HepG2 (cell line): ENCODE measurements around the gene LIPE. TPM values are rescaled to one million over a fixed set of nuclear protein-coding genes. Genes with fewer than 3 reads are reported as not detected.
A peak's percentile ranks its signal among the peaks of the same experiment; 100 is the strongest.

ENCODE experiments used
- ATF7 ChIP-seq, 2 experiments: fragments of 450-650 bp in 1 of 2; sonication (generic) in 1 of 2; formaldehyde crosslinking in 1 of 2; IDR thresholded peaks; 2 replicates each; pipeline versions ENCODE4 v1.4.0 to v1.6.1; 2016 to 2020; ENCODE audit warnings: antibody characterized with exemption in 1 of 2, mild to moderate bottlenecking in 1 of 2, missing genetic modification reagents in 1 of 2
- ATM ChIP-seq: fragments of 450-650 bp; IDR thresholded peaks from 2 replicates; pipeline ENCODE4 v1.7.1; 2017; ENCODE audit warnings: mild to moderate bottlenecking, borderline replicate concordance
- CCAR2 ChIP-seq: fragments of 200-400 bp; formaldehyde crosslinking; optimal IDR thresholded peaks from 2 replicates; pipeline ENCODE3; 2018; ENCODE audit warnings: low read depth, mild to moderate bottlenecking, low read length, moderate library complexity
- HHEX ChIP-seq: IDR thresholded peaks from 2 replicates; pipeline ENCODE4 v1.6.1; 2016; ENCODE audit warnings: control low read depth
- HOXA5 ChIP-seq: sonication (generic); formaldehyde crosslinking; IDR thresholded peaks from 2 replicates; pipeline ENCODE4 v1.4.0; 2020; ENCODE audit warnings: missing genetic modification reagents
- RFX1 ChIP-seq: fragments of 450-650 bp; IDR thresholded peaks from 2 replicates; pipeline ENCODE4 v1.6.1; 2017
- RNF2 ChIP-seq: fragments of 450-650 bp; conservative IDR thresholded peaks from 2 replicates; pipeline ENCODE4 v1.6.1; 2016; ENCODE audit warnings: low read depth
- RORA ChIP-seq: sonication (generic); formaldehyde crosslinking; IDR thresholded peaks from 2 replicates; pipeline ENCODE4 v1.5.0; 2020; ENCODE audit warnings: mild to moderate bottlenecking, missing genetic modification reagents, moderate library complexity
- TARDBP ChIP-seq: sonication (generic); formaldehyde crosslinking; IDR thresholded peaks from 2 replicates; pipeline ENCODE4 v1.8.0; 2022; ENCODE audit warnings: mild to moderate bottlenecking, missing genetic modification reagents
- TCF7 ChIP-seq: sonication (generic); IDR thresholded peaks from 2 replicates; pipeline ENCODE4 v1.6.1; 2016; ENCODE audit warnings: antibody characterized with exemption, low read depth
- THYN1 ChIP-seq: sonication (generic); formaldehyde crosslinking; IDR thresholded peaks from 2 replicates; pipeline ENCODE4 v1.8.1; 2023; ENCODE audit warnings: low read depth, mild to moderate bottlenecking, moderate library complexity, missing genetic modification reagents, borderline replicate concordance
- YY1 ChIP-seq: IDR thresholded peaks from 2 replicates; pipeline ENCODE4 v1.6.1; 2011; ENCODE audit warnings: low read length, low read depth, moderate library complexity, mild to moderate bottlenecking; ENCODE audit not compliant: insufficient read depth, insufficient replicate concordance
- ZBTB38 ChIP-seq: sonication (generic); formaldehyde crosslinking; IDR thresholded peaks from 2 replicates; pipeline ENCODE4 v1.5.1; 2020; ENCODE audit warnings: mild to moderate bottlenecking, missing genetic modification reagents
- ZNF572 ChIP-seq: sonication (generic); formaldehyde crosslinking; IDR thresholded peaks from 2 replicates; pipeline ENCODE4 v1.5.1; 2020; ENCODE audit warnings: mild to moderate bottlenecking, missing genetic modification reagents
- ZSCAN25 ChIP-seq: sonication (generic); formaldehyde crosslinking; IDR thresholded peaks from 2 replicates; pipeline ENCODE4 v1.8.0; 2022; ENCODE audit warnings: mild to moderate bottlenecking, missing genetic modification reagents
- polyA plus RNA-seq, 8 experiments: library from polyadenylated mRNA; depleted of rRNA in 3 of 8; stranded (reverse) in 7 of 8; unstranded in 1 of 8; fragments of >200 nt; fragmentation: Illumina TruSeq in 4 of 8; extraction: Trizol in 4 of 8; gene quantifications; 2 replicates each; pipeline versions ENCODE4 v1.2.1 to v1.2.3, GENCODE V29; 2011 to 2016; ENCODE audit warnings: low read depth in 4 of 8, missing spikeins in 1 of 8, mixed read lengths in 1 of 8; ENCODE audit not compliant: insufficient read depth in 1 of 8
- total RNA-seq, 5 experiments: library from RNA; depleted of rRNA; stranded (reverse); fragments of >200 nt; fragmentation: Illumina TruSeq; extraction: Trizol; gene quantifications; 2 replicates each; pipeline ENCODE4 v1.2.3, GENCODE V29; 2016; ENCODE audit warnings: low read depth in 1 of 5
- TF ChIP-seq, protein P1 (sequence below): sonication (generic); formaldehyde crosslinking; IDR thresholded peaks from 2 replicates; pipeline ENCODE4 v1.5.0; 2020; ENCODE audit warnings: mild to moderate bottlenecking, missing genetic modification reagents, borderline replicate concordance
- TF ChIP-seq, protein P2 (sequence below): sonication (generic); formaldehyde crosslinking; IDR thresholded peaks from 2 replicates; pipeline ENCODE4 v1.4.0; 2020; ENCODE audit warnings: missing genetic modification reagents
- TF ChIP-seq, protein P3 (sequence below): sonication (generic); formaldehyde crosslinking; conservative IDR thresholded peaks from 2 replicates; pipeline ENCODE4 v1.8.0; 2022; ENCODE audit warnings: missing genetic modification reagents
- TF ChIP-seq, protein P4 (sequence below): sonication (generic); formaldehyde crosslinking; IDR thresholded peaks from 2 replicates; pipeline ENCODE4 v1.4.0; 2020; ENCODE audit warnings: missing genetic modification reagents

The LIPE gene
- total and polyA plus RNA-seq, 2 of the 13 experiments (the other 11 are each of a cell fraction or from before 2014, with no cell fraction given) = not detected

DNA sequence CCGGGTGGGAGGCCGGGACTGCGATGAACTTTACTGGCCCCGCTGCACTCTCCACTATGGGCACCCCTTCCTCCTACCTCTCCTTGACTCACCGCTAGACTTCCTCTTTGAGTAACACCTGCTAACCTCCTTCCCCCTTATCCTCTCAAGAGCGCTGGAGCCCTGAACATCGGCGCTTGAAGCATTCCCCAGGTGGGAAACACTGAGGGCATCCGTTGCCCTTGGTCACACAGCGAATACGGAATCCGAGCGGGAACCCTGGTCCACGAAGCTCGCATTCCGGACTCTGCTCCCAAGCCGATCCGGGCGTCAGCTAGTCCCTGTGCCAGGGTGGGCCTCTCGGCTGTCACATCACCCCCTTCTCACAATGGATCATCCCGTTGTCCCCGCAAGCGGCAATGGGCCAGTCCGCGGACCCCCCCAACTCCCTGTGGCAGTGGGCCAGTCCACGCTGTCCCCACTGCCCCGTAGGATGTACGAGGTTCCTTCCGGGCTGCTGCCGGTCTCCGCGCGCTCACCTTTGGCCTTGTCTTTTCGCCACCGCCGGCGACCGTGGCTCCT lies 4.2 kb downstream of the LIPE start (continued):
- TF ChIP-seq, protein P1, sequence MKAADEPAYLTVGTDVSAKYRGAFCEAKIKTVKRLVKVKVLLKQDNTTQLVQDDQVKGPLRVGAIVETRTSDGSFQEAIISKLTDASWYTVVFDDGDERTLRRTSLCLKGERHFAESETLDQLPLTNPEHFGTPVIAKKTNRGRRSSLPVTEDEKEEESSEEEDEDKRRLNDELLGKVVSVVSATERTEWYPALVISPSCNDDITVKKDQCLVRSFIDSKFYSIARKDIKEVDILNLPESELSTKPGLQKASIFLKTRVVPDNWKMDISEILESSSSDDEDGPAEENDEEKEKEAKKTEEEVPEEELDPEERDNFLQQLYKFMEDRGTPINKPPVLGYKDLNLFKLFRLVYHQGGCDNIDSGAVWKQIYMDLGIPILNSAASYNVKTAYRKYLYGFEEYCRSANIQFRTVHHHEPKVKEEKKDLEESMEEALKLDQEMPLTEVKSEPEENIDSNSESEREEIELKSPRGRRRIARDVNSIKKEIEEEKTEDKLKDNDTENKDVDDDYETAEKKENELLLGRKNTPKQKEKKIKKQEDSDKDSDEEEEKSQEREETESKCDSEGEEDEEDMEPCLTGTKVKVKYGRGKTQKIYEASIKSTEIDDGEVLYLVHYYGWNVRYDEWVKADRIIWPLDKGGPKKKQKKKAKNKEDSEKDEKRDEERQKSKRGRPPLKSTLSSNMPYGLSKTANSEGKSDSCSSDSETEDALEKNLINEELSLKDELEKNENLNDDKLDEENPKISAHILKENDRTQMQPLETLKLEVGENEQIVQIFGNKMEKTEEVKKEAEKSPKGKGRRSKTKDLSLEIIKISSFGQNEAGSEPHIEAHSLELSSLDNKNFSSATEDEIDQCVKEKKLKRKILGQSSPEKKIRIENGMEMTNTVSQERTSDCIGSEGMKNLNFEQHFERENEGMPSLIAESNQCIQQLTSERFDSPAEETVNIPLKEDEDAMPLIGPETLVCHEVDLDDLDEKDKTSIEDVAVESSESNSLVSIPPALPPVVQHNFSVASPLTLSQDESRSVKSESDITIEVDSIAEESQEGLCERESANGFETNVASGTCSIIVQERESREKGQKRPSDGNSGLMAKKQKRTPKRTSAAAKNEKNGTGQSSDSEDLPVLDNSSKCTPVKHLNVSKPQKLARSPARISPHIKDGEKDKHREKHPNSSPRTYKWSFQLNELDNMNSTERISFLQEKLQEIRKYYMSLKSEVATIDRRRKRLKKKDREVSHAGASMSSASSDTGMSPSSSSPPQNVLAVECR (CRISPR knock-in tag) = 0 out of 2 replicates have a peak, but pooled peaks have one; percentile 17
- TF ChIP-seq, protein P2, sequence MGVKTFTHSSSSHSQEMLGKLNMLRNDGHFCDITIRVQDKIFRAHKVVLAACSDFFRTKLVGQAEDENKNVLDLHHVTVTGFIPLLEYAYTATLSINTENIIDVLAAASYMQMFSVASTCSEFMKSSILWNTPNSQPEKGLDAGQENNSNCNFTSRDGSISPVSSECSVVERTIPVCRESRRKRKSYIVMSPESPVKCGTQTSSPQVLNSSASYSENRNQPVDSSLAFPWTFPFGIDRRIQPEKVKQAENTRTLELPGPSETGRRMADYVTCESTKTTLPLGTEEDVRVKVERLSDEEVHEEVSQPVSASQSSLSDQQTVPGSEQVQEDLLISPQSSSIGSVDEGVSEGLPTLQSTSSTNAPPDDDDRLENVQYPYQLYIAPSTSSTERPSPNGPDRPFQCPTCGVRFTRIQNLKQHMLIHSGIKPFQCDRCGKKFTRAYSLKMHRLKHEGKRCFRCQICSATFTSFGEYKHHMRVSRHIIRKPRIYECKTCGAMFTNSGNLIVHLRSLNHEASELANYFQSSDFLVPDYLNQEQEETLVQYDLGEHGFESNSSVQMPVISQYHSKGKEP = no peak
- no peak for TF ChIP-seq ZNF572 (CRISPR knock-in tag)
- no peak for TF ChIP-seq TCF7
- TF ChIP-seq TARDBP (CRISPR knock-in tag) = no peak
- no peak for TF ChIP-seq ZSCAN25
- TF ChIP-seq RFX1 = 0 out of 2 replicates have a peak, but pooled peaks have one; percentile 19
- TF ChIP-seq HHEX (CRISPR knock-in tag) = no peak
- TF ChIP-seq ATF7 (IDR thresholded peaks at IDR 0.05) = no peak
- no peak for TF ChIP-seq ATF7 (CRISPR knock-in tag; IDR thresholded peaks at IDR 0.05)
- TF ChIP-seq, protein P3, sequence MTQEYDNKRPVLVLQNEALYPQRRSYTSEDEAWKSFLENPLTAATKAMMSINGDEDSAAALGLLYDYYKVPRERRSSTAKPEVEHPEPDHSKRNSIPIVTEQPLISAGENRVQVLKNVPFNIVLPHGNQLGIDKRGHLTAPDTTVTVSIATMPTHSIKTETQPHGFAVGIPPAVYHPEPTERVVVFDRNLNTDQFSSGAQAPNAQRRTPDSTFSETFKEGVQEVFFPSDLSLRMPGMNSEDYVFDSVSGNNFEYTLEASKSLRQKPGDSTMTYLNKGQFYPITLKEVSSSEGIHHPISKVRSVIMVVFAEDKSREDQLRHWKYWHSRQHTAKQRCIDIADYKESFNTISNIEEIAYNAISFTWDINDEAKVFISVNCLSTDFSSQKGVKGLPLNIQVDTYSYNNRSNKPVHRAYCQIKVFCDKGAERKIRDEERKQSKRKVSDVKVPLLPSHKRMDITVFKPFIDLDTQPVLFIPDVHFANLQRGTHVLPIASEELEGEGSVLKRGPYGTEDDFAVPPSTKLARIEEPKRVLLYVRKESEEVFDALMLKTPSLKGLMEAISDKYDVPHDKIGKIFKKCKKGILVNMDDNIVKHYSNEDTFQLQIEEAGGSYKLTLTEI (CRISPR knock-in tag) = no peak
- no peak for TF ChIP-seq THYN1 (CRISPR knock-in tag)
- TF ChIP-seq, protein P4, sequence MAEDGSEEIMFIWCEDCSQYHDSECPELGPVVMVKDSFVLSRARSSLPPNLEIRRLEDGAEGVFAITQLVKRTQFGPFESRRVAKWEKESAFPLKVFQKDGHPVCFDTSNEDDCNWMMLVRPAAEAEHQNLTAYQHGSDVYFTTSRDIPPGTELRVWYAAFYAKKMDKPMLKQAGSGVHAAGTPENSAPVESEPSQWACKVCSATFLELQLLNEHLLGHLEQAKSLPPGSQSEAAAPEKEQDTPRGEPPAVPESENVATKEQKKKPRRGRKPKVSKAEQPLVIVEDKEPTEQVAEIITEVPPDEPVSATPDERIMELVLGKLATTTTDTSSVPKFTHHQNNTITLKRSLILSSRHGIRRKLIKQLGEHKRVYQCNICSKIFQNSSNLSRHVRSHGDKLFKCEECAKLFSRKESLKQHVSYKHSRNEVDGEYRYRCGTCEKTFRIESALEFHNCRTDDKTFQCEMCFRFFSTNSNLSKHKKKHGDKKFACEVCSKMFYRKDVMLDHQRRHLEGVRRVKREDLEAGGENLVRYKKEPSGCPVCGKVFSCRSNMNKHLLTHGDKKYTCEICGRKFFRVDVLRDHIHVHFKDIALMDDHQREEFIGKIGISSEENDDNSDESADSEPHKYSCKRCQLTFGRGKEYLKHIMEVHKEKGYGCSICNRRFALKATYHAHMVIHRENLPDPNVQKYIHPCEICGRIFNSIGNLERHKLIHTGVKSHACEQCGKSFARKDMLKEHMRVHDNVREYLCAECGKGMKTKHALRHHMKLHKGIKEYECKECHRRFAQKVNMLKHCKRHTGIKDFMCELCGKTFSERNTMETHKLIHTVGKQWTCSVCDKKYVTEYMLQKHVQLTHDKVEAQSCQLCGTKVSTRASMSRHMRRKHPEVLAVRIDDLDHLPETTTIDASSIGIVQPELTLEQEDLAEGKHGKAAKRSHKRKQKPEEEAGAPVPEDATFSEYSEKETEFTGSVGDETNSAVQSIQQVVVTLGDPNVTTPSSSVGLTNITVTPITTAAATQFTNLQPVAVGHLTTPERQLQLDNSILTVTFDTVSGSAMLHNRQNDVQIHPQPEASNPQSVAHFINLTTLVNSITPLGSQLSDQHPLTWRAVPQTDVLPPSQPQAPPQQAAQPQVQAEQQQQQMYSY (CRISPR knock-in tag) = peak; percentile 63; the same call in 1 of the 2 replicates
- no peak for TF ChIP-seq RNF2
- TF ChIP-seq HOXA5 (CRISPR knock-in tag) = no peak
- TF ChIP-seq ATM = no peak
- TF ChIP-seq CCAR2 = no peak
- no peak for TF ChIP-seq YY1
- 0 out of 2 replicates have a peak, but pooled peaks have one; percentile 55 for TF ChIP-seq ZBTB38
- no peak for TF ChIP-seq RORA (CRISPR knock-in tag)
